OCI-LY1 (cell line): ENCODE results near the gene KCNB1.

Source experiments
- H2AFZ ChIP-seq: fragments of 200-600 bp; sonication (generic), shearing (Covaris generic); 2 replicates; pipeline ENCODE4 v1.6.0; 2014; ENCODE audit warnings: antibody characterized with exemption, mild to moderate bottlenecking, low read length
- H3F3A ChIP-seq: fragments of 200-600 bp; sonication (generic), shearing (Covaris generic); 2 replicates; pipeline ENCODE4 v1.6.0; 2014; ENCODE audit warnings: mild to moderate bottlenecking, antibody characterized with exemption, low read length, moderate library complexity; ENCODE audit not compliant: insufficient read depth
- H3K27ac ChIP-seq: fragments of 200-600 bp; sonication (generic); 2 replicates; pipeline ENCODE4 v1.5.1; 2014; ENCODE audit warnings: low read length, mixed run types, mild to moderate bottlenecking, low read depth; ENCODE audit not compliant: poor library complexity, severe bottlenecking
- H3K27me3 ChIP-seq: fragments of 200-600 bp; sonication (generic); 2 replicates; pipeline ENCODE4 v1.6.0; 2014; ENCODE audit warnings: antibody characterized with exemption, mild to moderate bottlenecking, low read length, moderate library complexity; ENCODE audit not compliant: insufficient read depth
- H3K36me3 ChIP-seq: fragments of 200-600 bp; sonication (generic); 2 replicates; pipeline ENCODE4 v1.6.1; 2014; ENCODE audit warnings: mild to moderate bottlenecking, antibody characterized with exemption, low read length, moderate library complexity, mixed read lengths; ENCODE audit not compliant: insufficient read depth
- H3K4me1 ChIP-seq: fragments of 200-600 bp; sonication (generic); 2 replicates; pipeline ENCODE4 v1.5.1; 2014; ENCODE audit warnings: mild to moderate bottlenecking, low read length, moderate library complexity; ENCODE audit not compliant: insufficient read depth, severe bottlenecking
- H3K4me2 ChIP-seq: fragments of 200-600 bp; sonication (generic), shearing (Covaris generic); 2 replicates; pipeline ENCODE4 v1.6.1; 2014; ENCODE audit warnings: low read length
- H3K4me3 ChIP-seq: fragments of 200-600 bp; sonication (generic); 2 replicates; pipeline ENCODE4 v1.5.1; 2014; ENCODE audit warnings: low read length, low read depth, mild to moderate bottlenecking, mixed read lengths; ENCODE audit not compliant: poor library complexity, severe bottlenecking
- H3K79me2 ChIP-seq: fragments of 200-600 bp; shearing (Covaris generic); 2 replicates; pipeline ENCODE4 v1.6.1; 2016; ENCODE audit warnings: mixed run types, low read length, mixed read lengths; ENCODE audit not compliant: insufficient read depth
- H3K9ac ChIP-seq: fragments of 200-600 bp; sonication (generic), shearing (Covaris generic); 2 replicates; pipeline ENCODE4 v1.6.1; 2014; ENCODE audit warnings: mild to moderate bottlenecking, low read length, mixed read lengths
- H3K9me2 ChIP-seq: fragments of 200-600 bp; sonication (generic), shearing (Covaris generic); 2 replicates; pipeline ENCODE4 v1.6.1; 2014; ENCODE audit warnings: low read depth, mild to moderate bottlenecking, low read length, mixed read lengths
- H3K9me3 ChIP-seq: fragments of 200-600 bp; shearing (Covaris generic); 2 replicates; pipeline ENCODE4 v1.6.1; 2014; ENCODE audit warnings: low read length, mixed read lengths
- H4K20me1 ChIP-seq: fragments of 200-600 bp; sonication (generic), shearing (Covaris generic); 2 replicates; pipeline ENCODE4 v1.6.0; 2016; ENCODE audit warnings: mild to moderate bottlenecking, low read length; ENCODE audit not compliant: insufficient read depth
- CTCF ChIP-seq: fragments of 200-600 bp; sonication (generic), shearing (Covaris generic); IDR thresholded peaks from 2 replicates; pipeline ENCODE4 v1.5.1; 2017; ENCODE audit warnings: mild to moderate bottlenecking, antibody characterized with exemption, low read length, moderate library complexity, mixed read lengths
- EZH2 ChIP-seq: fragments of 200-600 bp; sonication (generic), shearing (Covaris generic); IDR thresholded peaks from 2 replicates; pipeline ENCODE4 v1.8.0; 2017; ENCODE audit warnings: borderline replicate concordance, mixed run types, mild to moderate bottlenecking, antibody characterized with exemption, low read length, moderate library complexity, mixed read lengths

KCNB1 gene

GRCh38 chr20:49457444-49457843 is 25.0 kb downstream of the KCNB1 start:
- no peak overlapping the region for H3K4me2 ChIP-seq
- no peaks in the 10 kb centered on the region for H4K20me1 ChIP-seq
- H3K79me2 ChIP-seq, result no peaks in the 10 kb centered on the region
- no peak overlapping the region for H3K9ac ChIP-seq
- no peaks in the 10 kb centered on the region for H3K9me3 ChIP-seq
- no peaks in the 10 kb centered on the region for H3K4me1 ChIP-seq
- no peak overlapping the region for H3K27ac ChIP-seq
- H3F3A ChIP-seq, result no peaks in the 10 kb centered on the region
- H3K36me3 ChIP-seq, result no peaks in the 10 kb centered on the region
- no peak overlapping the region for H3K4me3 ChIP-seq
- TF ChIP-seq EZH2, result no peak
- no peak for TF ChIP-seq CTCF
- no peaks in the 10 kb centered on the region for H3K9me2 ChIP-seq
- H2AFZ ChIP-seq, result no peak overlapping the region
- no peaks in the 10 kb centered on the region for H3K27me3 ChIP-seq

- H2AFZ ChIP-seq, result no peak overlapping the region
- no peak overlapping the region for H3K4me2 ChIP-seq
- no peaks in the 10 kb centered on the region for H3K36me3 ChIP-seq
- no peaks in the 10 kb centered on the region for H3K9me2 ChIP-seq
- H3K9me3 ChIP-seq, result no peaks in the 10 kb centered on the region
- no peaks in the 10 kb centered on the region for H3K4me1 ChIP-seq
- no peaks in the 10 kb centered on the region for H4K20me1 ChIP-seq
- no peaks in the 10 kb centered on the region for H3F3A ChIP-seq
- no peaks in the 10 kb centered on the region for H3K27me3 ChIP-seq
- TF ChIP-seq CTCF (no peak), EZH2 (no peak)
- H3K4me3 ChIP-seq, result no peak overlapping the region
- H3K79me2 ChIP-seq, result no peaks in the 10 kb centered on the region
- H3K27ac ChIP-seq, result no peak overlapping the region
- no peak overlapping the region for H3K9ac ChIP-seq
Observed at GRCh38 chr20:49456646-49457045, 25.8 kb downstream of the KCNB1 start.

GRCh38 chr20:49455691-49456090 is 26.8 kb downstream of the KCNB1 start:
- Histone ChIP-seq H3K79me2 (no peaks in the 10 kb centered on the region), H3K9ac (no peak overlapping the region), H3K9me3 (no peaks in the 10 kb centered on the region), H3K27me3 (no peaks in the 10 kb centered on the region), H4K20me1 (no peaks in the 10 kb centered on the region), H3K9me2 (no peaks in the 10 kb centered on the region), H3K4me3 (no peak overlapping the region), H3K4me2 (no peak overlapping the region), H3K27ac (no peak overlapping the region), H3K4me1 (no peaks in the 10 kb centered on the region), H3K36me3 (no peaks in the 10 kb centered on the region), H3F3A (no peaks in the 10 kb centered on the region), H2AFZ (no peak overlapping the region)
- TF ChIP-seq EZH2, result no peak
- no peak for TF ChIP-seq CTCF
